GM12878 (cell line): ENCODE results near the gene SIM2. TPM values are rescaled to one million over a fixed set of nuclear protein-coding genes. Genes with fewer than 3 reads are reported as not detected.
A peak's percentile ranks its signal among the peaks of the same experiment; 100 is the strongest.

Experiments used
- ATAC-seq: fragments of 200-7000 bp; cut with Tn5 transposase; 3 replicates; pipeline ENCODE4 v1.9.1; 2020; ENCODE audit warnings: mild to moderate bottlenecking, moderate library complexity
- BruUV-seq: library from RNA; stranded (reverse); fragments of 400-500 nt; replicated peaks from 2 replicates; lab custom pipeline; 2021; lab: Mats Ljungman, UMichigan
- CTCF ChIA-PET: fragments of 300-600 bp; sonication (Branson Sonifier 250); formaldehyde crosslinking; extraction: SDS; loops from one replicate; lab custom pipeline; 2021; ENCODE audit warnings: inconsistent platforms; lab: Yijun Ruan, JAX
- POLR2A ChIA-PET: fragments of 350-600 bp; formaldehyde crosslinking; extraction: SDS; loops from one replicate; lab custom pipeline; 2021; ENCODE audit warnings: inconsistent platforms; lab: Charles Lee
- RAD21 ChIA-PET: fragments of 300-600 bp; sonication (Branson Sonifier 250); formaldehyde crosslinking; loops from one replicate; lab custom pipeline; 2023; ENCODE audit warnings: antibody characterized with exemption; ENCODE audit not compliant: unreplicated experiment; lab: Charles Lee
- SMC1A ChIA-PET: fragments of 300-600 bp; sonication (Branson Sonifier 250); formaldehyde crosslinking; loops from one replicate; lab custom pipeline; 2023; ENCODE audit not compliant: unreplicated experiment, uncharacterized antibody; lab: Charles Lee
- DNase-seq: peaks from one replicate; pipeline ENCODE4 v3.0.0-alpha.2; 2011; ENCODE audit warnings: low read depth, low spot score
- FAIRE-seq: peaks from 3 replicates; lab custom pipeline; 2011; peaks lifted over from hg19 to GRCh38; lab: Jason Lieb, UNC
- H2AFZ ChIP-seq: 2 replicates; pipeline ENCODE4 v1.6.0; 2011; ENCODE audit warnings: low read depth, low read length, control low read depth; ENCODE audit not compliant: control insufficient read depth
- H3K27ac ChIP-seq: 2 replicates; pipeline ENCODE4 v1.5.1; 2011; ENCODE audit warnings: control low read depth; ENCODE audit not compliant: control insufficient read depth, insufficient read depth
- H3K27me3 ChIP-seq, 2 experiments: replicated peaks in 1 of 2; 2 replicates each; pipeline versions ENCODE4 v1.6.0 to v1.6.1; 2011; ENCODE audit warnings: low read length in 1 of 2; ENCODE audit not compliant: control insufficient read depth in 2 of 2, insufficient read depth in 2 of 2
- H3K36me3 ChIP-seq, 2 experiments: 2 replicates each; pipeline ENCODE4 v1.5.1; 2011; ENCODE audit warnings: low read length in 1 of 2; ENCODE audit not compliant: control insufficient read depth in 2 of 2, insufficient read depth in 2 of 2
- H3K4me1 ChIP-seq: 2 replicates; pipeline ENCODE4 v1.6.1; 2011; ENCODE audit warnings: mild to moderate bottlenecking, low read length, moderate library complexity, mixed read lengths; ENCODE audit not compliant: control insufficient read depth, insufficient read depth
- H3K4me2 ChIP-seq: 2 replicates; pipeline ENCODE4 v1.6.0; 2011; ENCODE audit warnings: control low read depth; ENCODE audit not compliant: control insufficient read depth, insufficient read depth
- H3K4me3 ChIP-seq: fragments of 200-600 bp; sonication (generic); 2 replicates; pipeline ENCODE4 v1.5.1; 2016
- H3K79me2 ChIP-seq: 2 replicates; pipeline ENCODE4 v1.6.0; 2011; ENCODE audit warnings: low read length; ENCODE audit not compliant: control insufficient read depth, insufficient read depth
- H3K9ac ChIP-seq: 2 replicates; pipeline ENCODE4 v1.8.0; 2011; ENCODE audit warnings: low read length, control low read depth, mixed read lengths; ENCODE audit not compliant: control insufficient read depth, insufficient read depth
- H3K9me3 ChIP-seq: replicated peaks from 3 replicates; pipeline ENCODE4 v1.5.1; 2011; ENCODE audit warnings: mild to moderate bottlenecking, low read length; ENCODE audit not compliant: control insufficient read depth, insufficient read depth
- H4K20me1 ChIP-seq: 2 replicates; pipeline ENCODE4 v1.6.0; 2011; ENCODE audit not compliant: control insufficient read depth, insufficient read depth
- CREM ChIP-seq: IDR thresholded peaks from 2 replicates; pipeline ENCODE4 v1.6.1; 2014; ENCODE audit warnings: antibody characterized with exemption, low read depth
- SRF ChIP-seq, 2 experiments: IDR thresholded peaks; 2 replicates each; pipeline ENCODE4 v1.6.1; 2011; ENCODE audit warnings: low read depth in 2 of 2, low read length in 2 of 2, mild to moderate bottlenecking in 1 of 2, moderate library complexity in 1 of 2
- YY1 ChIP-seq: IDR thresholded peaks from 2 replicates; pipeline ENCODE4 v1.6.1; 2011; ENCODE audit warnings: low read depth, mild to moderate bottlenecking, low read length
- WGBS: methylation state at CpG from one replicate; pipeline ENCODE4 v1.1.6; 2016; ENCODE audit warnings: low lambda C conversion rate; ENCODE audit not compliant: insufficient replicate concordance, insufficient coverage; ENCODE audit errors: missing lambda C conversion rate; 5-methylcytosine and 5-hydroxymethylcytosine counted together
- in situ Hi-C: fragments of 300-500 bp; cut with MboI; formaldehyde crosslinking; loops from 9 replicates; pipeline ENCODE4 v1.14.3; 2018; ENCODE audit warnings: mixed read lengths
- intact Hi-C: fragments of 100-400 bp; cut with micrococcal nuclease; formaldehyde crosslinking; loops from one replicate; pipeline ENCODE4 v1.14.2; 2022; ENCODE audit not compliant: unreplicated experiment
- polyA plus RNA-seq, 11 experiments: library from polyadenylated mRNA; depleted of rRNA in 4 of 11; unstranded in 6 of 11; stranded (reverse) in 5 of 11; fragments of >200 nt; fragmentation: Nextera tagmentation in 4 of 11; fragmentation: Illumina TruSeq in 1 of 11; extraction: Ambion mirVana in 4 of 11; extraction: Trizol in 1 of 11; gene quantifications; 1 replicate in 1 of 11; 2 replicates in 10 of 11; pipeline versions ENCODE4 v1.2.1 to v1.2.3, GENCODE V29; 2011 to 2016; ENCODE audit warnings: inconsistent platforms in 2 of 11, missing spikeins in 2 of 11, low read depth in 1 of 11
- total RNA-seq, 4 experiments: library from RNA; depleted of rRNA in 3 of 4; stranded (reverse); fragments of >200 nt in 3 of 4; fragmentation: Illumina TruSeq in 1 of 4; extraction: Trizol in 1 of 4; gene quantifications; 2 replicates each; pipeline versions ENCODE4 v1.2.1 to v1.2.3, GENCODE V29; 2013 to 2021

Gene SIM2
- total and polyA plus RNA-seq, 10 of the 15 experiments (the other 5 are each of a cell fraction or from before 2014, with no cell fraction given), result 0.02 to 0.15 (median 0.05) TPM; not detected in 7

GRCh38 chr21:36721817-36722216 is 22.9 kb downstream of the SIM2 start:
- DNase-seq (no peak), FAIRE-seq (no peak), ATAC-seq (no peak)
- Histone ChIP-seq H3K4me2 (no peak overlapping the region), H3K9ac (no peak overlapping the region), H3K79me2 (no peaks in the 10 kb centered on the region), H3K9me3 (no peaks in the 10 kb centered on the region), H3K27ac (no peak overlapping the region), H3K4me1 (no peaks in the 10 kb centered on the region), H4K20me1 (no peaks in the 10 kb centered on the region), H3K27me3 (peaks cover 0 to 2% of the 10 kb centered on the region in 2 experiments; a peak in 2 of 4 replicates), H2AFZ (no peak overlapping the region), H3K36me3 (no peaks in the 10 kb centered on the region), H3K4me3 (no peak overlapping the region)
- 27% methylated on average over 7 of the region's 7 CpGs for WGBS
- TF ChIP-seq YY1 (0 out of 2 replicates have a peak, but pooled peaks have one; percentile 13), SRF (IDR thresholded peaks at IDR 0.05; ENCODE audit: low read depth in 2 of 2, low read length in 2 of 2) (no peak)
- SMC1A ChIA-PET, result no interaction called here
- intact Hi-C loops (loop anchor here (10.0 kb wide), 1 partner anchor 297 kb away; no protein-coding TSS in a partner anchor), in situ Hi-C loops (no loop called here)
- CTCF ChIA-PET, result no interaction called here
- RAD21 ChIA-PET, result no interaction called here
- POLR2A ChIA-PET, result no interaction called here
- no TSS peak for BruUV-seq

GRCh38 chr21:36722370-36723368 is 23.8 kb downstream of the SIM2 start:
- no peak for FAIRE-seq
- BruUV-seq, result no TSS peak
- H3K4me3 ChIP-seq, result no peak overlapping the region
- DNase-seq, result no peak
- no peak overlapping the region for H3K9ac ChIP-seq
- H3K4me1 ChIP-seq, result no peaks in the 10 kb centered on the region
- peaks cover 0 to 2% of the 10 kb centered on the region in 2 experiments; a peak in 2 of 4 replicates for H3K27me3 ChIP-seq
- no peak overlapping the region for H3K27ac ChIP-seq
- RAD21 ChIA-PET, result no interaction called here
- intact Hi-C loops, result loop anchor here (10.0 kb wide), 1 partner anchor 298 kb away; no protein-coding TSS in a partner anchor
- no peak for ATAC-seq
- H4K20me1 ChIP-seq, result no peaks in the 10 kb centered on the region
- no peak for TF ChIP-seq CREM
- H3K36me3 ChIP-seq, result no peaks in the 10 kb centered on the region
- CTCF ChIA-PET, result no interaction called here
- H3K4me2 ChIP-seq, result no peak overlapping the region
- SMC1A ChIA-PET, result no interaction called here
- H3K9me3 ChIP-seq, result no peaks in the 10 kb centered on the region
- no peaks in the 10 kb centered on the region for H3K79me2 ChIP-seq
- H2AFZ ChIP-seq, result no peak overlapping the region
- in situ Hi-C loops, result no loop called here
- POLR2A ChIA-PET, result no interaction called here
- WGBS, result 45% methylated on average over 25 of the region's 25 CpGs
